Hepatocyte (in vitro differentiated cells): ENCODE measurements around the gene SFN. TPM values are rescaled to one million over a fixed set of nuclear protein-coding genes. Genes with fewer than 3 reads are reported as not detected.

Experiments used
- DNase-seq: peaks from one replicate; pipeline ENCODE4 v3.0.0-alpha.2; 2016; ENCODE audit warnings: low spot score
- H2AFZ ChIP-seq: fragments of 200-600 bp; sonication (generic); 2 replicates; pipeline ENCODE4 v1.6.0; 2016; ENCODE audit warnings: antibody characterized with exemption, mild to moderate bottlenecking
- H3K27ac ChIP-seq: fragments of 200-600 bp; sonication (generic); 2 replicates; pipeline ENCODE4 v1.5.1; 2016; ENCODE audit warnings: mild to moderate bottlenecking
- H3K27me3 ChIP-seq: fragments of 200-600 bp; sonication (generic); 2 replicates; pipeline ENCODE4 v1.6.1; 2016
- H3K36me3 ChIP-seq: fragments of 200-600 bp; sonication (generic); replicated peaks from 2 replicates; pipeline ENCODE4 v1.5.1; 2016; ENCODE audit warnings: low read depth; ENCODE audit not compliant: insufficient read depth
- H3K4me1 ChIP-seq: fragments of 200-600 bp; sonication (generic); 2 replicates; pipeline ENCODE4 v1.5.1; 2016; ENCODE audit warnings: mild to moderate bottlenecking, moderate library complexity; ENCODE audit not compliant: insufficient read depth
- H3K4me2 ChIP-seq: fragments of 200-600 bp; sonication (generic); 2 replicates; pipeline ENCODE4 v1.6.0; 2016
- H3K4me3 ChIP-seq: fragments of 200-600 bp; sonication (generic); 2 replicates; pipeline ENCODE4 v1.5.1; 2016; ENCODE audit warnings: mild to moderate bottlenecking
- H3K79me2 ChIP-seq: fragments of 200-600 bp; sonication (generic); 2 replicates; pipeline ENCODE4 v1.6.0; 2017; ENCODE audit warnings: mild to moderate bottlenecking
- H3K9me2 ChIP-seq: fragments of 200-600 bp; sonication (generic); replicated peaks from 2 replicates; pipeline ENCODE4 v1.6.0; 2017; ENCODE audit warnings: mild to moderate bottlenecking; ENCODE audit not compliant: insufficient read depth
- H3K9me3 ChIP-seq: fragments of 200-600 bp; sonication (generic); 2 replicates; pipeline ENCODE4 v1.5.1; 2016; ENCODE audit warnings: low read depth, mild to moderate bottlenecking
- H4K20me1 ChIP-seq: fragments of 200-600 bp; sonication (generic); 2 replicates; pipeline ENCODE4 v1.6.0; 2016; ENCODE audit warnings: mild to moderate bottlenecking; ENCODE audit not compliant: insufficient read depth, poor library complexity, severe bottlenecking
- CTCF ChIP-seq: fragments of 200-600 bp; sonication (generic); IDR thresholded peaks from 2 replicates; pipeline ENCODE4 v1.5.1; 2016; ENCODE audit warnings: antibody characterized with exemption, mild to moderate bottlenecking; ENCODE audit not compliant: poor library complexity
- EZH2 ChIP-seq: fragments of 200-600 bp; sonication (generic); IDR thresholded peaks from 2 replicates; pipeline ENCODE4 v1.6.1; 2016; ENCODE audit warnings: antibody characterized with exemption, mild to moderate bottlenecking, borderline replicate concordance
- EZH2phosphoT487 ChIP-seq: fragments of 200-600 bp; sonication (generic); IDR thresholded peaks from one replicate; pipeline ENCODE4 v1.6.1; 2018; ENCODE audit warnings: antibody characterized with exemption, mild to moderate bottlenecking, low read depth, moderate library complexity; ENCODE audit not compliant: unreplicated experiment, severe bottlenecking
- WGBS: methylation state at CpG from one replicate; pipeline ENCODE4 v1.1.6; 2016; ENCODE audit warnings: low lambda C conversion rate; ENCODE audit errors: missing lambda C conversion rate; 5-methylcytosine and 5-hydroxymethylcytosine counted together
- polyA plus RNA-seq: library from polyadenylated mRNA; unstranded; fragments of >200 nt; fragmentation: Nextera tagmentation; extraction: Ambion mirVana; gene quantifications from 2 replicates; pipeline ENCODE4 v1.2.1, GENCODE V29; 2016
- total RNA-seq: library from RNA; depleted of rRNA; stranded (reverse); fragments of >200 nt; gene quantifications from 2 replicates; pipeline ENCODE4 v1.2.3, GENCODE V29; 2014

The SFN gene
- total and polyA plus RNA-seq, 2 experiments from 2014 or later: 3.4 to 8.5 TPM

GRCh38 chr1:26856604-26857469, 6.1 kb upstream of the SFN start:
- TF ChIP-seq EZH2phosphoT487: no peak
- no peak for TF ChIP-seq CTCF
- TF ChIP-seq EZH2: no peak
- WGBS: 71% methylated on average over 19 of the region's 21 CpGs
- Histone ChIP-seq H3K27ac (no peak overlapping the region), H3K4me2 (no peak overlapping the region), H3K27me3 (no peaks in the 10 kb centered on the region), H3K9me3 (no peaks in the 10 kb centered on the region), H3K36me3 (no peaks in the 10 kb centered on the region), H4K20me1 (no peaks in the 10 kb centered on the region), H2AFZ (no peak overlapping the region), H3K4me3 (no peak overlapping the region), H3K9me2 (no peaks in the 10 kb centered on the region), H3K4me1 (no peaks in the 10 kb centered on the region), H3K79me2 (no peaks in the 10 kb centered on the region)
- DNase-seq: no peak

DNA sequence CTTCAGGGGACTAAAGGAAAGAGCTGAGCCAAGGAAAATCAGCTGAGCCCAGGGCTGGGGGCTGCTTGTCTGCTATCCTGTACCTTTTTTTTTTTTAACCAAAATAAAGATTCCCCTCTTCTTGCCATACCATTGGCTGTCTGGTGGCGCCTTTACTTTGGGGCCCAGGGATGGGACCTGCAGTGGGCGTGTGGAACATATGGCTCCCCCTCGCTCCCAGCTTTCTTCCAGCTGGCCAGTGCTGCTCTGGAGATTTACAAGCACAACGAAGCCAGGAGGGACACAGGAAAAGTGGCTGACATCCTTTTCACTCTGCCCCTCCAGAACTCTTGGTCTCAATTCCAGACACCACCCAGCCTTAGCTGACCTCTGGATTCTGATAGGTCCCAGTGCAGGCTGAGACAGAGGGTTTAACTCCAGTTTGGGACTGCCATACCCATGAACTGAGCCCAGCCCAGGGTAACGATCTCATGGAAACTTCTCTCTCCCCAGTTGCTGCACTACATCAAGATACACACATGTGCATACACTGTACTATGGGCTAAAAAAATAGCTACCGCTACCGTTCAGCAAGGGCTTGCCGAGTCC, 5.4 kb upstream of the SFN start:
- no peak overlapping the region for H2AFZ ChIP-seq
- WGBS: 88% methylated on average over 8 of the region's 8 CpGs
- H3K27ac ChIP-seq: no peak overlapping the region
- no peak for DNase-seq
- H3K9me2 ChIP-seq: no peaks in the 10 kb centered on the region
- no peaks in the 10 kb centered on the region for H3K36me3 ChIP-seq
- no peaks in the 10 kb centered on the region for H3K79me2 ChIP-seq
- TF ChIP-seq EZH2phosphoT487 (no peak), EZH2 (no peak), CTCF (no peak)
- no peaks in the 10 kb centered on the region for H3K4me1 ChIP-seq
- H4K20me1 ChIP-seq: no peaks in the 10 kb centered on the region
- no peak overlapping the region for H3K4me2 ChIP-seq
- no peaks in the 10 kb centered on the region for H3K9me3 ChIP-seq
- H3K4me3 ChIP-seq: no peak overlapping the region
- no peaks in the 10 kb centered on the region for H3K27me3 ChIP-seq

DNA sequence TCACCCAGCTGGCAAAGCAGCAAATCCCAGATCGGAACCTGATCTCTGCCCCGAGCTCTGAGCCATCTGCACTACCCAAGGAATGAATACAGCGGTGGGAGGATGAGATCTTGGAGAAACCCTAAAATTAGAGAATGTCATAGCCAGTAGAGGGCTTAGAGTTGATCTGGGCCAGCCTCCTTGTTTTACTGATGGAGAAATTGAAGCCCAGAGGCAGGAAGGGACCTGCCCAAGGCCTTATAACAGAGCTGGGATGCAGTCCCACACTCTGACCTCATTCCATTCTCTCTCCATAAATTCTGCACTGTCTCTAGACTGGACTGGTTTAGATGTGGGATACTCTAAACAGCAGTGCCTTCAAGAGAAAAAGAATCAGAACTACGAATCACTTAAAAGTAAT, 4.8 kb upstream of the SFN start:
- TF ChIP-seq CTCF (no peak), EZH2 (no peak), EZH2phosphoT487 (no peak)
- DNase-seq: no peak
- H3K27me3 ChIP-seq: no peaks in the 10 kb centered on the region
- H3K9me3 ChIP-seq: no peaks in the 10 kb centered on the region
- no peaks in the 10 kb centered on the region for H3K36me3 ChIP-seq
- H2AFZ ChIP-seq: no peak overlapping the region
- H3K79me2 ChIP-seq: no peaks in the 10 kb centered on the region
- H3K4me3 ChIP-seq: no peak overlapping the region
- H3K9me2 ChIP-seq: no peaks in the 10 kb centered on the region
- 92% methylated on average over 4 of the region's 4 CpGs for WGBS
- H3K4me1 ChIP-seq: peaks cover 2% of the 10 kb centered on the region
- H3K27ac ChIP-seq: no peak overlapping the region
- no peak overlapping the region for H3K4me2 ChIP-seq
- H4K20me1 ChIP-seq: no peaks in the 10 kb centered on the region
